ENCODE data around the gene TANC1.

- TF ChIP-seq CTCF (IDR thresholded peaks at IDR 0.05) (no peak), POLR2AphosphoS5 (IDR thresholded peaks at IDR 0.05; ENCODE audit: insufficient read depth in 1 of 2, low read depth in 1 of 2) (no peak), POLR2A (IDR thresholded peaks at IDR 0.05) (no peak)
These were observed 36.3 kb upstream of the TANC1 start for GRCh38 chr2:158932131-158932645.

Data from vagina (tissue), 2 donors.